ENCODE results near the gene SLC26A8.
A peak's percentile ranks its signal among the peaks of the same experiment; 100 is the strongest.

SLC26A8 gene

GRCh38 chr6:36053878-36054277 is 29.4 kb upstream of the SLC26A8 start:
- H3K27ac ChIP-seq, result no peak overlapping the region

GRCh38 chr6:36052097-36052496 is 27.7 kb upstream of the SLC26A8 start:
- no peak overlapping the region for H3K27ac ChIP-seq
- TF ChIP-seq ZFX (IDR thresholded peaks at IDR 0.05), result 0 out of 2 replicates have a peak, but pooled peaks have one; percentile 15
- TF ChIP-seq, protein P1, sequence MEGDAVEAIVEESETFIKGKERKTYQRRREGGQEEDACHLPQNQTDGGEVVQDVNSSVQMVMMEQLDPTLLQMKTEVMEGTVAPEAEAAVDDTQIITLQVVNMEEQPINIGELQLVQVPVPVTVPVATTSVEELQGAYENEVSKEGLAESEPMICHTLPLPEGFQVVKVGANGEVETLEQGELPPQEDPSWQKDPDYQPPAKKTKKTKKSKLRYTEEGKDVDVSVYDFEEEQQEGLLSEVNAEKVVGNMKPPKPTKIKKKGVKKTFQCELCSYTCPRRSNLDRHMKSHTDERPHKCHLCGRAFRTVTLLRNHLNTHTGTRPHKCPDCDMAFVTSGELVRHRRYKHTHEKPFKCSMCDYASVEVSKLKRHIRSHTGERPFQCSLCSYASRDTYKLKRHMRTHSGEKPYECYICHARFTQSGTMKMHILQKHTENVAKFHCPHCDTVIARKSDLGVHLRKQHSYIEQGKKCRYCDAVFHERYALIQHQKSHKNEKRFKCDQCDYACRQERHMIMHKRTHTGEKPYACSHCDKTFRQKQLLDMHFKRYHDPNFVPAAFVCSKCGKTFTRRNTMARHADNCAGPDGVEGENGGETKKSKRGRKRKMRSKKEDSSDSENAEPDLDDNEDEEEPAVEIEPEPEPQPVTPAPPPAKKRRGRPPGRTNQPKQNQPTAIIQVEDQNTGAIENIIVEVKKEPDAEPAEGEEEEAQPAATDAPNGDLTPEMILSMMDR (conservative IDR thresholded peaks at IDR 0.05), result no peak

More at GRCh38 chr6:36053878-36054277, 29.4 kb upstream of the SLC26A8 start:
- TF ChIP-seq, protein P1 (conservative IDR thresholded peaks at IDR 0.05), result no peak
- no peak for TF ChIP-seq ZFX (IDR thresholded peaks at IDR 0.05)

GRCh38 chr6:36050947-36051710 is 26.7 kb upstream of the SLC26A8 start:
- TF ChIP-seq, protein P1 (conservative IDR thresholded peaks at IDR 0.05), result no peak
- no peak for TF ChIP-seq ZFX (IDR thresholded peaks at IDR 0.05)
- no peak overlapping the region for H3K27ac ChIP-seq

DNA sequence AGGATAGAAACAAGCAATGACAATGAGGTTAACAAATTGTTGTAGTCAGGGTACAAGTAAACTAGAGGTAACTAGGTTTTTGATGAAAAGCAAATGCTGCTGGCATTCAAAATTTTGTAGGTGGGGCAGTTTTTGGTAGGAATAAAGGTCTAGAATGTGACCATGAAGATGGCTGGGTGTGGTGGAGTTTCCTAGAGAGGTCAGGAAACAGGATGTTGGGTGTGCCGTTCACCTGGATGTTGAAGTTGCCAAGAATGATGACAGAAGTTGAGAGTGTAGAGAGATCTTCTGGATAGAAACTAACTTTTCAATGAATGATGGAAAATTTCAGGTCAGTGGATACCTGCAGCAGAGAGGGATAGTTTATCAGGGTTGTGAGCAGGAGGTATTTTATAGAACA is 25.9 kb upstream of the SLC26A8 start:
- no peak for TF ChIP-seq ZFX (IDR thresholded peaks at IDR 0.05)
- TF ChIP-seq, protein P1 (conservative IDR thresholded peaks at IDR 0.05), result no peak
- no peak overlapping the region for H3K27ac ChIP-seq

- TF ChIP-seq, protein P1 (conservative IDR thresholded peaks at IDR 0.05), result no peak
- TF ChIP-seq ZFX (IDR thresholded peaks at IDR 0.05), result no peak
- no peak overlapping the region for H3K27ac ChIP-seq
Observed at GRCh38 chr6:36049582-36049981, 25.1 kb upstream of the SLC26A8 start.

GRCh38 chr6:36042618-36043260 is 18.3 kb upstream of the SLC26A8 start:
- TF ChIP-seq, protein P1 (conservative IDR thresholded peaks at IDR 0.05), result no peak
- no peak for TF ChIP-seq ZFX (IDR thresholded peaks at IDR 0.05)
- no peak overlapping the region for H3K27ac ChIP-seq

DNA sequence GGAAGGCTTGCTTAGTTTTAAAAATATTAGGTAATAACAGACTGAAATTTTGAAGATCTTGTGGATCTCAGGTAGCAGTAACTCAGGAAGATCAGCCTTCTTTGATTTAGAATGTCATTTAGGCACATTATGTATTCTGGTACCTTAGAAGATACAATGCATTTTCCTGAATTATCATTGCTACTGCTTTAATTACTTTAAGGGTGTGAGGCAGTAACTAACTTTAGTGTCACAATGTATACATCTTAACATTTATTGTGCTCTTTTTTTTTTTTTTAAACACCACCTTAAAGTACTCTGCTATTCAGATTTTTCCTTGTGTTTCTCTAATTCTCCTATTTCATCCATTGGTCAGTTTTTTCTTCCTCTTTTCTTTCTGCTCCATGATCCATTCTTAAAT is 16.5 kb upstream of the SLC26A8 start:
- H3K27ac ChIP-seq, result no peak overlapping the region
- TF ChIP-seq, protein P1 (conservative IDR thresholded peaks at IDR 0.05), result no peak
- no peak for TF ChIP-seq ZFX (IDR thresholded peaks at IDR 0.05)
